GM12892 (cell line): ENCODE measurements around the gene AAK1.

ENCODE experiments used
- POLR2A ChIP-seq: IDR thresholded peaks from 2 replicates; pipeline ENCODE4 v1.6.1; 2011; ENCODE audit warnings: low read depth, low read length, control low read depth
- POLR2AphosphoS5 ChIP-seq: IDR thresholded peaks from 2 replicates; pipeline ENCODE4 v1.6.1; 2011; ENCODE audit warnings: low read depth, low read length, control low read depth

DNA sequence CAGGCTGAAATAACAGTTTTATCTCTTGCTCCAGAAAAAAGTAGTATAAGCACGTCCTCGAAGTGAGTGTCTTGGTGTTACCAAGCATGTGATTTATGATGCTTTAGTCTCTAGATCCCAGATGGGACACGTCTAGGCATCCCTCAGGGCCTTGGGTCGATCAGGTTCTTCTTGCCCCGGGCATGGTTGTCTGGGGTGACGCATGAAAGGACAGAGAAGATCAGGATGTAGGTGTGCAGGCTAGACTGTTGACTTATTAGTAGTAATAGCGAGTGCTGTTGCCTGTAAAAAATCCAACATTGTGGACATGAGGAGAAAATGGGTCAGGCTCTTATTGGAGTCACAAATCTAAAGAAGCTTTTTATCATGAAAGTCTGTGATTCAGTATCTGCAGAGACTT, 112.4 kb downstream of the AAK1 start:
- TF ChIP-seq POLR2A (no peak), POLR2AphosphoS5 (no peak)
